ENCODE measurements around the gene LMO7. TPM values are rescaled to one million over a fixed set of nuclear protein-coding genes. Genes with fewer than 3 reads are reported as not detected.

Gene LMO7
- total RNA-seq, 3 donors from 2014 or later = 11.0 to 71.3 (median 32.8) TPM

GRCh38 chr13:75907044-75907443 lies 270.9 kb downstream of the LMO7 start:
- Histone ChIP-seq H3K27ac (no peak overlapping the region), H3K4me1 (no peaks in the 10 kb centered on the region), H3K27me3 (no peaks in the 10 kb centered on the region), H3K9me3 (no peaks in the 10 kb centered on the region), H3K36me3 (no peaks in the 10 kb centered on the region), H3K4me3 (no peak overlapping the region)
- DNase-seq (ENCODE audit: low spot score in 2 of 2) = no peak
- intact Hi-C loops (cut with DNase I; ENCODE audit: low total_unique reads) = no loop called here
- no peak for TF ChIP-seq CTCF (IDR thresholded peaks at IDR 0.05)

- no peak for DNase-seq (ENCODE audit: low spot score in 2 of 2)
- intact Hi-C loops (cut with DNase I; ENCODE audit: low total_unique reads) = no loop called here
- no peaks in the 10 kb centered on the region for H3K4me1 ChIP-seq
- no peaks in the 10 kb centered on the region for H3K36me3 ChIP-seq
- no peak overlapping the region for H3K4me3 ChIP-seq
- no peak for TF ChIP-seq CTCF (IDR thresholded peaks at IDR 0.05)
- H3K9me3 ChIP-seq = no peaks in the 10 kb centered on the region
- H3K27me3 ChIP-seq = no peaks in the 10 kb centered on the region
- no peak overlapping the region for H3K27ac ChIP-seq
Measured at GRCh38 chr13:75908141-75908540, 272.0 kb downstream of the LMO7 start.

Other genes starting within 250 kb of the LMO7 start
- 10 to 100 TPM; 33.3 to 52.8 (median 40.6) TPM for gene TBC1D4, start 154.2 kb upstream of the LMO7 start, total RNA-seq
- gene COMMD6, start 98.5 kb upstream of the LMO7 start, total RNA-seq = 10 to 100 TPM; 43.6 to 93.2 (median 47.7) TPM
- gene UCHL3, start 86.5 kb upstream of the LMO7 start, total RNA-seq = 10 to 100 TPM; 29.2 to 33.2 (median 29.6) TPM

All from breast epithelium (tissue), 4 donors.